Prostate gland (tissue), 2 donors: Measurements from ENCODE around the gene GRK1. TPM values are rescaled to one million over a fixed set of nuclear protein-coding genes. Genes with fewer than 3 reads are reported as not detected.

Experiments
- DNase-seq: peaks from one replicate; pipeline ENCODE4 v3.0.0-alpha.2; 2019; ENCODE audit warnings: low spot score
- H3K27ac ChIP-seq, 2 donors: fragments of 200-600 bp; sonication (generic); 2 replicates each; pipeline ENCODE4 v1.5.1; 2017 to 2019
- H3K27me3 ChIP-seq: fragments of 200-600 bp; sonication (generic); replicated peaks from 2 replicates; pipeline ENCODE4 v1.5.1; 2019; ENCODE audit not compliant: insufficient read depth
- H3K36me3 ChIP-seq, 2 donors: fragments of 200-600 bp; sonication (generic); 1 replicate in 1 of 2; 2 replicates in 1 of 2; pipeline versions ENCODE4 v1.5.1 to v1.8.1; 2017 to 2019
- H3K4me1 ChIP-seq: fragments of 200-600 bp; sonication (generic); replicated peaks from 2 replicates; pipeline ENCODE4 v1.5.1; 2019
- H3K4me3 ChIP-seq, 2 donors: fragments of 200-600 bp; sonication (generic); 2 replicates each; pipeline ENCODE4 v1.5.1; 2017 to 2019
- H3K9me3 ChIP-seq: fragments of 200-600 bp; sonication (generic); 2 replicates; pipeline ENCODE4 v1.5.1; 2017
- POLR2A ChIP-seq: fragments of 450-650 bp; IDR thresholded peaks from one replicate; pipeline ENCODE4 v1.6.1; 2016; ENCODE audit warnings: antibody characterized with exemption, mild to moderate bottlenecking
- POLR2AphosphoS5 ChIP-seq: sonication (generic); formaldehyde crosslinking; IDR thresholded peaks from one replicate; pipeline ENCODE4 v1.6.1; 2017; ENCODE audit warnings: antibody characterized with exemption
- WGBS: methylation state at CpG from one replicate; pipeline ENCODE4 v1.1.5; 2018; 5-methylcytosine and 5-hydroxymethylcytosine counted together
- intact Hi-C: fragments of 100-400 bp; cut with DNase I; formaldehyde crosslinking; loops from one replicate; pipeline ENCODE4 v1.14.2; 2022
- total RNA-seq, 2 donors: library from RNA; depleted of rRNA; stranded (reverse); fragments of >200 nt; gene quantifications; one replicate each; pipeline ENCODE4 v1.1.0, GENCODE V29; 2016
- TF ChIP-seq, protein P1 (sequence below), 4 experiments: fragments of 200-600 bp in 2 of 4; fragments of 450-650 bp in 2 of 4; sonication (generic) in 2 of 4; IDR thresholded peaks; 1 replicate in 3 of 4; 2 replicates in 1 of 4; pipeline ENCODE4 v1.5.1; 2016 to 2019; ENCODE audit warnings: antibody characterized with exemption in 4 of 4, mild to moderate bottlenecking in 2 of 4, moderate library complexity in 2 of 4

Gene GRK1
- total RNA-seq, 2 donors from 2014 or later = 0.23 TPM; not detected in 1

GRCh38 chr13:113739527-113740285 lies 72.7 kb downstream of the GRK1 start:
- TF ChIP-seq POLR2AphosphoS5 (no peak), POLR2A (no peak)
- TF ChIP-seq, protein P1, sequence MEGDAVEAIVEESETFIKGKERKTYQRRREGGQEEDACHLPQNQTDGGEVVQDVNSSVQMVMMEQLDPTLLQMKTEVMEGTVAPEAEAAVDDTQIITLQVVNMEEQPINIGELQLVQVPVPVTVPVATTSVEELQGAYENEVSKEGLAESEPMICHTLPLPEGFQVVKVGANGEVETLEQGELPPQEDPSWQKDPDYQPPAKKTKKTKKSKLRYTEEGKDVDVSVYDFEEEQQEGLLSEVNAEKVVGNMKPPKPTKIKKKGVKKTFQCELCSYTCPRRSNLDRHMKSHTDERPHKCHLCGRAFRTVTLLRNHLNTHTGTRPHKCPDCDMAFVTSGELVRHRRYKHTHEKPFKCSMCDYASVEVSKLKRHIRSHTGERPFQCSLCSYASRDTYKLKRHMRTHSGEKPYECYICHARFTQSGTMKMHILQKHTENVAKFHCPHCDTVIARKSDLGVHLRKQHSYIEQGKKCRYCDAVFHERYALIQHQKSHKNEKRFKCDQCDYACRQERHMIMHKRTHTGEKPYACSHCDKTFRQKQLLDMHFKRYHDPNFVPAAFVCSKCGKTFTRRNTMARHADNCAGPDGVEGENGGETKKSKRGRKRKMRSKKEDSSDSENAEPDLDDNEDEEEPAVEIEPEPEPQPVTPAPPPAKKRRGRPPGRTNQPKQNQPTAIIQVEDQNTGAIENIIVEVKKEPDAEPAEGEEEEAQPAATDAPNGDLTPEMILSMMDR (IDR thresholded peaks at IDR 0.05) = no peak
- no peak for DNase-seq
- Histone ChIP-seq H3K4me3 (no peak overlapping the region), H3K9me3 (no peaks in the 10 kb centered on the region), H3K27ac (no peak overlapping the region), H3K36me3 (no peaks in the 10 kb centered on the region), H3K4me1 (no peaks in the 10 kb centered on the region), H3K27me3 (no peaks in the 10 kb centered on the region)
- WGBS = 88% methylated on average over 22 of the region's 22 CpGs
- intact Hi-C loops = no loop called here

GRCh38 chr13:113740286-113740556 lies 73.2 kb downstream of the GRK1 start:
- no peaks in the 10 kb centered on the region for H3K27me3 ChIP-seq
- WGBS = 81% methylated on average over 9 of the region's 9 CpGs
- no peaks in the 10 kb centered on the region for H3K36me3 ChIP-seq
- no peak overlapping the region for H3K4me3 ChIP-seq
- no peak for DNase-seq
- TF ChIP-seq, protein P1 (IDR thresholded peaks at IDR 0.05) = no peak
- no peak for TF ChIP-seq POLR2AphosphoS5
- no peak for TF ChIP-seq POLR2A
- no peaks in the 10 kb centered on the region for H3K4me1 ChIP-seq
- H3K27ac ChIP-seq = no peak overlapping the region
- H3K9me3 ChIP-seq = no peaks in the 10 kb centered on the region
- intact Hi-C loops = no loop called here

GRCh38 chr13:113740661-113741060 lies 73.6 kb downstream of the GRK1 start:
- H3K27me3 ChIP-seq = no peaks in the 10 kb centered on the region
- H3K4me3 ChIP-seq = no peak overlapping the region
- H3K27ac ChIP-seq = no peak overlapping the region
- intact Hi-C loops = no loop called here
- no peaks in the 10 kb centered on the region for H3K4me1 ChIP-seq
- WGBS = 84% methylated on average over 16 of the region's 16 CpGs
- no peak for DNase-seq
- TF ChIP-seq, protein P1 (IDR thresholded peaks at IDR 0.05) = no peak
- H3K9me3 ChIP-seq = no peaks in the 10 kb centered on the region
- H3K36me3 ChIP-seq = no peaks in the 10 kb centered on the region

GRCh38 chr13:113741191-113741668 lies 74.2 kb downstream of the GRK1 start:
- H3K27ac ChIP-seq = no peak overlapping the region
- intact Hi-C loops = no loop called here
- H3K4me1 ChIP-seq = no peaks in the 10 kb centered on the region
- no peak for DNase-seq
- H3K4me3 ChIP-seq = no peak overlapping the region
- no peaks in the 10 kb centered on the region for H3K27me3 ChIP-seq
- no peaks in the 10 kb centered on the region for H3K36me3 ChIP-seq
- TF ChIP-seq, protein P1 (IDR thresholded peaks at IDR 0.05) = no peak
- no peak for TF ChIP-seq POLR2A
- no peak for TF ChIP-seq POLR2AphosphoS5
- WGBS = 51% methylated on average over 15 of the region's 15 CpGs
- no peaks in the 10 kb centered on the region for H3K9me3 ChIP-seq

GRCh38 chr13:113742000-113742441 lies 75.0 kb downstream of the GRK1 start:
- TF ChIP-seq POLR2A (no peak), POLR2AphosphoS5 (no peak)
- TF ChIP-seq, protein P1 (IDR thresholded peaks at IDR 0.05) = no peak
- Histone ChIP-seq H3K27ac (no peak overlapping the region), H3K27me3 (no peaks in the 10 kb centered on the region), H3K4me3 (no peak overlapping the region), H3K36me3 (no peaks in the 10 kb centered on the region), H3K9me3 (no peaks in the 10 kb centered on the region), H3K4me1 (no peaks in the 10 kb centered on the region)
- DNase-seq = no peak
- 17% methylated on average over 15 of the region's 15 CpGs for WGBS
- intact Hi-C loops = no loop called here
